Measurements from ENCODE around the gene TOR1AIP1.

TOR1AIP1 gene

DNA sequence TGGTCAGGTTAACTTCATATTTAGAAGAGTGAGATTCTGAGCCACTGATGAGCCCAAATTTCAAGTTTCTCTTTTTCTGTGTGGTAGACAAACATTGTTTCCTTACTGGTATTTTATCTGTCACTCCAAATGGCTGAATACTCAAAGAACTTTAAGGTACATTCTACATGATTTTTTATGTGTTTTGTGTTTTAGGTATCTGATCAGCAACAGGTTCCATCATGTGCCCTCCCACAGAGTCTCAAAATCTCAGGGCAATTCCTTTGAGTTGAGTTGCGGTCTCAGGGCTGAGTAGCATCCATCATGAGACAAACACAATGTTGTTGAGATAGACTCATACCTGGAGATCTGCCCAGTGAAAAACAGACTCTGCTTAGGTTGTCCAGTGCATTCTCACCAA, 57.9 kb downstream of the TOR1AIP1 start:
- Histone ChIP-seq H3K4me1 (ENCODE audit: control insufficient read depth in 1 of 2, insufficient read depth in 1 of 2, low read depth in 1 of 2, low read length in 1 of 2) (peaks cover 0 to 7% of the 10 kb centered on the region in 2 experiments), H3K36me3 (no peaks in the 10 kb centered on the region), H3K9me3 (no peaks in the 10 kb centered on the region), H3K4me3 (ENCODE audit: low read depth in 1 of 2, low read length in 1 of 2) (no peak overlapping the region), H3K27ac (no peak overlapping the region), H3K27me3 (no peaks in the 10 kb centered on the region)
- TF ChIP-seq, protein P1, sequence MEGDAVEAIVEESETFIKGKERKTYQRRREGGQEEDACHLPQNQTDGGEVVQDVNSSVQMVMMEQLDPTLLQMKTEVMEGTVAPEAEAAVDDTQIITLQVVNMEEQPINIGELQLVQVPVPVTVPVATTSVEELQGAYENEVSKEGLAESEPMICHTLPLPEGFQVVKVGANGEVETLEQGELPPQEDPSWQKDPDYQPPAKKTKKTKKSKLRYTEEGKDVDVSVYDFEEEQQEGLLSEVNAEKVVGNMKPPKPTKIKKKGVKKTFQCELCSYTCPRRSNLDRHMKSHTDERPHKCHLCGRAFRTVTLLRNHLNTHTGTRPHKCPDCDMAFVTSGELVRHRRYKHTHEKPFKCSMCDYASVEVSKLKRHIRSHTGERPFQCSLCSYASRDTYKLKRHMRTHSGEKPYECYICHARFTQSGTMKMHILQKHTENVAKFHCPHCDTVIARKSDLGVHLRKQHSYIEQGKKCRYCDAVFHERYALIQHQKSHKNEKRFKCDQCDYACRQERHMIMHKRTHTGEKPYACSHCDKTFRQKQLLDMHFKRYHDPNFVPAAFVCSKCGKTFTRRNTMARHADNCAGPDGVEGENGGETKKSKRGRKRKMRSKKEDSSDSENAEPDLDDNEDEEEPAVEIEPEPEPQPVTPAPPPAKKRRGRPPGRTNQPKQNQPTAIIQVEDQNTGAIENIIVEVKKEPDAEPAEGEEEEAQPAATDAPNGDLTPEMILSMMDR (IDR thresholded peaks at IDR 0.05): no peak

DNA sequence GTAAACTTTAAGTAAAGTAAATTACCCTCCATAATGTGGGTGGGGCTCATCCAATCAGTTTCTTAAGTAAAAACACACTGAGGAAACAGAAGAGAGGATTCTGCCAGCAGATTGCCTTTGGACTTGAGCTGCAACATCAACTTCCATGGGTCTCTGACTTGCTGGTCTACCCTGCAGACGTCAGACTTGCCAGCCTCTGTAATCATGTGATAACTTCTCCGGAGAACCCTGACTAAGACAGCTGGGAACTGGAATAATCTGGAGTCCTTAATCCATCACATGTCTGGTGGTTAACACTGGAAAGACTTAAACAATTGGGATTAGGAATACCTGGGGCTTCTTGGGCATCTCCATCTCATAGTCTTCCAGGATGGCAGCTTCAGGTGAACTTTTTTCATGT, 59.4 kb downstream of the TOR1AIP1 start:
- Histone ChIP-seq H3K9me3 (no peaks in the 10 kb centered on the region), H3K27me3 (no peaks in the 10 kb centered on the region), H3K36me3 (no peaks in the 10 kb centered on the region), H3K4me3 (ENCODE audit: low read depth in 1 of 2, low read length in 1 of 2) (no peak overlapping the region), H3K4me1 (ENCODE audit: control insufficient read depth in 1 of 2, insufficient read depth in 1 of 2, low read depth in 1 of 2, low read length in 1 of 2) (peaks cover 0 to 7% of the 10 kb centered on the region in 2 experiments), H3K27ac (no peak overlapping the region)
- TF ChIP-seq, protein P1 (IDR thresholded peaks at IDR 0.05): no peak

DNA sequence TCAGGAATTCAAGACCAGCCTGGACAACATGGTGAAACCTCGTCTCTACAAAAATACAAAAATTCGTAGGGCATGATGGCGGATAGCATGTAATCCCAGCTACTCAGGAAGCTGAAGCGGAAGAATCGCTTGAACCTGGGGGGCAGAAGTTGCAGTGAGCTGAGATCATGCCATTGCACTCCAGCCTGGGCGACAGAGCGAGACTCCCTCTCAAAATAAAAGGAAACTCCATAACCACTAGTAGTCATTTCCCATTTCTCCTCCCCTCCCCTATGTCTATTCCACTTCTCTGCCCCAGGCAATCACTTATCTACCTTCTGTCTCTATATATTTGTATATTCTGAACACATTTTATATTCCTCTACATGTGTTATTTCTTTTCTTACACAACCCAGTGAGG, 68.6 kb downstream of the TOR1AIP1 start:
- H3K27me3 ChIP-seq: no peaks in the 10 kb centered on the region
- H3K9me3 ChIP-seq: no peaks in the 10 kb centered on the region
- peaks cover 38 to 40% of the 10 kb centered on the region in 2 experiments for H3K4me1 ChIP-seq (ENCODE audit: control insufficient read depth in 1 of 2, insufficient read depth in 1 of 2, low read depth in 1 of 2, low read length in 1 of 2)
- peak overlapping the region; percentile 92 for H3K27ac ChIP-seq
- H3K4me3 ChIP-seq (ENCODE audit: low read depth in 1 of 2, low read length in 1 of 2): no peak overlapping the region
- H3K36me3 ChIP-seq: no peaks in the 10 kb centered on the region
- TF ChIP-seq, protein P1 (IDR thresholded peaks at IDR 0.05): no peak

DNA sequence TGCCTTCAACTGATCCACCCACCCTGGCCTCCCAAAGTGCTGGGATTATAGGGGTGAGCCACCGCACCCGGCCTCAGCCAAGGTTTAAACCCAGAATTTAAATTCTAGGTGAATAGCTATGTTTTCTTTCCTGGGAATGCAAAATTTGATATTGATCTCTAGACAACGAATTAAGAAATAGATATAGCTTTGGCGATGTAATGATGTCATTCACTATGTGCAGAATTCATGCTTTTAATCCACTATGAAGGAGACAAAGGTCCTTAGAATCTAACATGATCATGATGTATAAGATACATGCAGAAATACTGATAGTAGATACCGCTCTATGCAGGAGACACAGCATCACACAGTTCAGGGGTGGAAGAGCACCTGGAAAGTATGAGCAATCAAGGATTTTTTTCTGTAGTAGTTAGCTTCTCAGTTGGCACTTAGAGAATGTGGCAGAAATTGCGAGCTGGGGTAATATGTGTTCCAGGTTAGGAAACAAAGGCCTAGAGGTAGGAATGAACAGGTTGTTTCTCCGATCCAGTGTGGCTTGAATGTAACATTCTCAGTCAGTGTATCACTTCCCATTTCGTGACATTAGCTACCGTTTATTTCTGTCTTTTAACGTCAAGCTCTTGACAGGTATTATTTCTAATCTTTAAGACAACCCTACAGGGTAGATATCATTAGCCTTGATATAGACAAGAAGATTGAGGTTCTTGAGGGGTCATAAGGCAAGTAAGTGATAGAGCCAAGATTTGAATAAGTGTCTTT, 69.5 kb downstream of the TOR1AIP1 start:
- TF ChIP-seq, protein P1 (IDR thresholded peaks at IDR 0.05): no peak
- peak overlapping the region; percentile 92 for H3K27ac ChIP-seq
- no peaks in the 10 kb centered on the region for H3K9me3 ChIP-seq
- peak overlapping the region; percentile 17 for H3K4me3 ChIP-seq (ENCODE audit: low read depth in 1 of 2, low read length in 1 of 2)
- no peaks in the 10 kb centered on the region for H3K36me3 ChIP-seq
- H3K27me3 ChIP-seq: no peaks in the 10 kb centered on the region
- H3K4me1 ChIP-seq (ENCODE audit: control insufficient read depth in 1 of 2, insufficient read depth in 1 of 2, low read depth in 1 of 2, low read length in 1 of 2): peaks cover 48 to 49% of the 10 kb centered on the region in 2 experiments

DNA sequence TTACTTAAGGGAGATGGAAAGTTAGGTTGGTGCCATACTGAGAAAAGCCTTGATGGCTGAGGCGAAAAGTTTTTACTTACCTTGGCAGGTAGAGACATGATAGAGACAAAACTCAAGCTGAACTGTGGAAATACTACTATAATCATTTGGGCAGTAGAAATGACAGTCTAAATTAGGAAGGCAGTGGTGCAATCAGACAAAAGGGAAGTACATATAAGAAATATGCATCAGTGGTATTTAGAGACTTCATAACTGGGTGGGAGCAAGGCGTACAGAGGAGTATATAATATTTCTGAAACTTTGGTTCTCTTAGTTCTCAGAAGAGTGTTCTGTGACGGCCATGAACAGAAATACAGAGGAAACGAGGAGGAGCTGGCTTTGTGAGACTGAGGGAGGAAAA, 70.1 kb downstream of the TOR1AIP1 start:
- no peaks in the 10 kb centered on the region for H3K27me3 ChIP-seq
- peak overlapping the region; percentile 17 for H3K4me3 ChIP-seq (ENCODE audit: low read depth in 1 of 2, low read length in 1 of 2)
- H3K27ac ChIP-seq: peak overlapping the region; percentile 92
- TF ChIP-seq, protein P1 (IDR thresholded peaks at IDR 0.05): no peak
- H3K36me3 ChIP-seq: no peaks in the 10 kb centered on the region
- H3K4me1 ChIP-seq (ENCODE audit: control insufficient read depth in 1 of 2, insufficient read depth in 1 of 2, low read depth in 1 of 2, low read length in 1 of 2): peaks cover 49 to 55% of the 10 kb centered on the region in 2 experiments
- no peaks in the 10 kb centered on the region for H3K9me3 ChIP-seq
